NCI-H510A treated with DMSO at 0.1 percent for 48 hours (cell line): ENCODE measurements around the gene TAMALIN.
"Not testable (repeated sequence)": the region's sequence is repeated elsewhere in the genome, so short reads cannot be mapped to it uniquely, and the experiment has no call there.

Source experiments
- DNase-seq: peaks from one replicate; lab custom pipeline; 2025; lab: John Stamatoyannopoulos, UW

Gene TAMALIN

DNA sequence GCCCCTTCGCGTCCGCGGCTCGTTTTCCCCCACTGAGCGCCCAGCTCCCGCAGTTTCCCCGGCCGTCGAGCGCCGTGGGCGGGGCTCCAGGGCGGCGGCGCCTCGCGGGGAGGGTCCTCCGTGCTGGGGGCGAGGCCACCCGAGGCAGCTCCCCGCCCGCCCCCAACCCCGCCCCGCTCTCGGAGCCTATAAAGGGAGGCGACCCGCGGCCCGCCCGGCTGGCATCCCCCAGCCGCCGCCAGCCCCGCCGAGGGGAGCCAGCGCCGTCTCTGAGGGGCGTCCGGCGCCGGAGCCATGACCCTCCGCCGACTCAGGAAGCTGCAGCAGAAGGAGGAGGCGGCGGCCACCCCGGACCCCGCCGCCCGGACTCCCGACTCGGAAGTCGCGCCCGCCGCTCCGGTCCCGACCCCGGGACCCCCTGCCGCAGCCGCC, at the start of gene TAMALIN:
TSS of gene TAMALIN (plus strand) at position 221 of the 432 bp plus-strand sequence. CDS start at position 295, 74 bp downstream.
- no peak for DNase-seq

GRCh38 chr12:51958542-51958941, 48.2 kb upstream of the TAMALIN start:
- no peak for DNase-seq

DNA sequence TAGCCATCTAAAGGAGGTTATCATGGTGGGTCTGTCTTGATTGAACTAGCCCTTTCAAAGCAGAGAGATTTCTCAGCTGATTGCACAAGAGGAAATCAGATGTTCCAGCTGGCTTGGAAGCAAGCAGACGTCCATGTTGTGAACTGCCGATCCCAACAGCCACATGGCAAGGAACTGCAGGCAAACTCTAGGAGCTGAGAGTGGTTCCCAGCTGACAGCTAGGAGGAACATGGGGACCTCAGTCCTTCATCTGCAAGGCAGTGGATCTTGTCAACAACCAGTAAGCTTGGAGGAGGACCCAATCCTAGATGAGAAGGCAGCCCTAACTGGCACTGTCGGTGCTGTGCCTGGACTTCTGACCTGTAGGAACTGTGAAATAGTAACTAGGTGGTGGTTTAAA, 47.5 kb upstream of the TAMALIN start:
- DNase-seq, result no peak

DNA sequence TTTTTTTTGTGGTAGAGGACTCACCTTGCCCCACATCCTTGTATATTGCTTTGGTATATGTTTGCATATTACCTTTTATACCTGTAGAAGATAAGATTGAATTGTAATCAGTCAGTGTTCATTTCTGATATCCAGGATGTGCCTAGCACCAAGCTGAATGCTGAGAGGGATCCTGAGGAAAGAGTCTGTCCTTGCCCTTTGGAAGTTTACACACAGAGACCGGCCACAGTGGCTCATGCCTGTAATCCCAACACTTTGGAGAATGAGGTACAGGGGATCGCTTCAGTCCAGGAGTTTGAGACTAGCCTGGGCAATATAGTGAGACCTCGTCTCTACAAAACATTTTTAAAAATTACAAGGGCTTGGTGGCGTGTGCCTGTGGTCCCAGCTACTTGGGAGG, 46.8 kb upstream of the TAMALIN start:
- no peak for DNase-seq

- DNase-seq, result no peak
Observed at GRCh38 chr12:51960488-51960887, 46.3 kb upstream of the TAMALIN start.

DNA sequence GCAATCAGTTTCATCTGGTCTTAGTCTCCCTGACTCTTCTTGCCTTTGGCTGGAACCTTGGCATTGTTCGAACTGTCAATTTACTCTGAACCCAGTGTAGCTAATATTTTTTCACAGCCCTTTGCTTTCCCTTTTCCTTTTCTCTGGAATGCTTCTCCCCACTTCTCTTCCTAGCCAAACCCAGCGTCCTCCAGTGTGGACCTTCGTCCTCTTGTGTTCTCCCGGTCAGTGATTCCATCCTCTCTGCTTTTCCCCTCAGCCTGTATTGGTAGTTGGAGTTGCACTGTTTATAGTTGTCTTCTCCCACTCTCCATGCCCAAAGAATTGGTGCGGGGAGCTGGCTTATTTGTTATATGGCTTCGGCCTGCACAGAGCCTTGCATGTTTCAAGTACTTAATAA, 45.9 kb upstream of the TAMALIN start:
- DNase-seq, result no peak

- no peak for DNase-seq
Observed at GRCh38 chr12:51961834-51962233, 44.9 kb upstream of the TAMALIN start.

DNA sequence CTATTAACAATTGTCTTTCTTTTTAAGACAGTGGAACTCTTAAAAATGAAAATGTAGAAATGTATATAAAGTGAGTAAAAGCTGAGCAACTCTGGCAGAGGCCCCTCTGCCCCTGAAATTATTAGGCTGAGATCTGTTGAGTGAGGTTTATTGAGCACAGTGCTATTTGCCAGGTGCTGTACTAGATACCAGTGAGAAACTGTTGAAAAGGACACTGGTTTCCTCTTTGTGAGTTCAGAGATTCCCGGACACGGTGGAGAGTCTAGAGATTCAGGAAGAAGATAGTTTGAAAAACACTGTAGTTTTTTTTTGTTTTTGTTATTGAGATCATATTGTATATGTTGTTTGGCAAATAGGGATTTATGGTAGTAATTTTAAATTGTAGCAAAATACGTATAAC, 44.0 kb upstream of the TAMALIN start:
- DNase-seq, result no peak

GRCh38 chr12:51963477-51963876, 43.3 kb upstream of the TAMALIN start:
- DNase-seq, result no peak

- no peak for DNase-seq
Observed at GRCh38 chr12:51969643-51970042, 37.1 kb upstream of the TAMALIN start.

- DNase-seq, result no peak
Observed at GRCh38 chr12:51970904-51971646, 35.7 kb upstream of the TAMALIN start.

DNA sequence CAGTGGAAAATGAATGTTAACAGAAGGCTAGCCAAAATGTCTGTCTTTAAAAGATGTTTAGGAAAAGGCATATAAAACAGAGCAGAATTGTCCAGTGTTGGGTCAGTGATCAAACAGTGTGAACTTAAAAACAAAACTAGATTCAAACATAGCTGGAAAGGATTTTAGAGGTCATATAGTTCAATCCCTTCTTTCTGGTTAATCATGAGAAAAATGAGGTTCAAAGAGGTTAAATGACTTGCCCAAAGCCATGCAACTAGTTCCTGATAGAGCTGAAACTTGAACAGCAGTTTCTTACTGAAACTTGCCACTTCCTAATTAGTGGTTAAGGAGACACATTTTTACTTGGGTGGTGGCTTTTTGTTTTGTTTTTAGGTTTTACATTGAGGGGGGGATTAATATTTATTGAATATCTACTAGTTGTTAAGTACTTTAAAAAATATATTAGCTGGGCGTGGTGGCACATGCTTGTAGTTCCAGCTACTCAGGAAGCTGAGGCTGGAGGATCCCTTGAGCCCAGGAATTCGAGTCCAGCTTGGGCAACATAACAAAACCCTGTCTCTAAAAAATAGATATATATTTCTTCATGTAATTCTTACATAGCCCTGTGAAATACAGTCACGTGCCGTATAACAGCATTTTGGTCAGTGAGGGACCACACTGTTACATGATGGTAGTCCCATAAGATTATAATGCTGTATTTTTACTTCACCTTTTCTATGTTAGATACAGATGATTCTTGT, 34.9 kb upstream of the TAMALIN start:
- DNase-seq, result no peak

- DNase-seq, result no peak
Observed at GRCh38 chr12:51972422-51972812, 34.3 kb upstream of the TAMALIN start.

- DNase-seq, result no peak
Observed at GRCh38 chr12:51972849-51973273, 33.9 kb upstream of the TAMALIN start.

GRCh38 chr12:51973560-51973959, 33.2 kb upstream of the TAMALIN start:
- no peak for DNase-seq

DNA sequence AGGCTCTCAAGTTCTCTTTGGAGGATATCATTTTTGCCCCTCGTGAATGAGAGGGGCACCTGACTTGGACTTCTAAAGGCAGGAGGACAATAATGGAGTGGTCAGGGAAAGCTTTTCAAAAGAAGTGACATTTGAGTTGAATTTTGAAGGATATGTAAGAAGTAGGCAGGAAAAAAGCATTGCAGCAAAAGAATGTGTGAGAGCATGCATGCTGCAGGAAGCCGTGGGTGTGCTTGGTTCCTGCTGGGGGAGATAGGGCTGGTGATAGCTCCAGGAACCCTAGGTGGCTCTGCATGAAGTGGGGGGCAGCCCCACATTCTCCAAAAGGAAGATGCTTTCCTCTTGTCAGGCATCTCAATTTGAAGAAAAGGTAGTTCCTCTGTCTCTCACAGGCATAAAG, 32.1 kb upstream of the TAMALIN start:
- no peak for DNase-seq

DNA sequence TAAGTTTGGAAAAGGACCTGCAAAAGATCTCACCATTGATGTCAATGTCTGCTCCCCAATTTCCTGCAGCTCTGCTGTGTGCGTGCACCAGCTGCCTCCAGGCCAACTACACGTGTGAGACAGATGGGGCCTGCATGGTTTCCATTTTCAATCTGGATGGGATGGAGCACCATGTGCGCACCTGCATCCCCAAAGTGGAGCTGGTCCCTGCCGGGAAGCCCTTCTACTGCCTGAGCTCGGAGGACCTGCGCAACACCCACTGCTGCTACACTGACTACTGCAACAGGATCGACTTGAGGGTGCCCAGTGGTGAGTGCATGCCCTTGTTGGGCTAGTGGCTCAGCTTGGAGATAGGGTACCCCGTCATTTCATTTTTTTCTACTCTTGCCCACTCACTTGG, 31.6 kb upstream of the TAMALIN start:
- no peak for DNase-seq

- no peak for DNase-seq
Observed at GRCh38 chr12:51976376-51977160, 30.2 kb upstream of the TAMALIN start.

DNA sequence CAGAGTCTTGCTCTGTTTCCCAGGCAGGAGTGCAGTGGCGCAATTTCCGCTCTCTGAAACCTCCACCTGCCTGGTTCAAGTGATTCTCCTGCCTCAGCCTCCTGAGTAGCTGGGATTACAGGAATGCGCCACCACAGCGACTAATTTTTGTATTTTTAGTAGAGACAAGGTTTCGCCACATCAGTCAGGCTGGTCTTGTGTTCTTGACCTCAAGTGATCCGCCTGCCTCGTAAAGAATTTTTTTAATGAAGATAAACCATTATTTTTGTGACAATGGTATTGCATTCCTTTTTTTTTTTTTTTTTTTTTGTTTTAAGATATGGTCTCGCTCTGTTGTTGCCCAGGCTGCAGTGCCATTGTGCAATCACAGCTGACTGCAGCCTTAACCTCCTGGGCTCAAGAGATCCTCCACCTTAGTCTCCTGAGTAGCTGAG, 29.4 kb upstream of the TAMALIN start:
- DNase-seq, result no peak

GRCh38 chr12:51979306-51979705, 27.4 kb upstream of the TAMALIN start:
- DNase-seq, result not testable (repeated sequence)

DNA sequence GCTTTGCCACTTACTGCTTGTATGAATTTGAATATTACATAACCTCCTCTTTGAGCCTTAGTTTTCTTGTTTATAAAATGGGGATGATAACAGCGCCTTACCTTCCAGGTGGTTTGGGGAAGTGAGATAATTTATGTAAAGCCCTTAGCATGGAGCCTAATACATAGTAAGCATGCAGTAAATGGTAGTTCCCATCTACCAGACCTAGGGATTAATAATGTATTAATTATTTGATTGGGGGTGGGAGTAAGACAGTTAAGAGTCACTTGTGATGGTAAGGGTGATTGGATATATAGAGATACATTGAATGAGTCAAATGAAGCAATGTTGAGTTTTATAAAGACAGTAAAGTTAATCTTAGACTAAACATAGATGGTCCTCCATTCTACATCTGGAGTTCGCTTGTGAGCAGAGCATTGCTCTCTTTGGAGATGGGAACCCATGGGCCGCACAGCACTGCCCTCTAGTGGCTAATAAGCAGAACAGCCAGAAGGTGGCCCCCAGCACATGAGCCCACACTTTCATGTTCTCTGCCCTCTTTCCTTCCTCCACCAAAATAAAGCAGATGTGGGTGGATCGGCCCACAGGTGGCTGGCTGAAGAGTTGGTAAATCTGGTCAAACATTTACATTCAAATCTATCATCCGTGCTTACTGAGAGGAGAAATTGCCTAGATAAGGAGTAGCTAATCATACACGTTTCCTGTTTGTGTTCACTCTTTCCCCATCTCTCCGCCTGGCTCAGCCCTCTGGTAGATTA, 26.5 kb upstream of the TAMALIN start:
- peak; percentile 79 for DNase-seq

- no peak for DNase-seq
Observed at GRCh38 chr12:51980809-51981127, 26.0 kb upstream of the TAMALIN start.
